T47D (cell line): ENCODE results near the gene MCM6.

ENCODE experiments used
- DNase-seq, 2 experiments: peaks; one replicate each; pipeline versions ENCODE4 v3.0.0 to v3.0.0-alpha.2; 2011 to 2012; ENCODE audit warnings: low read depth in 1 of 2, low spot score in 1 of 2
- JUND ChIP-seq: IDR thresholded peaks from 2 replicates; pipeline ENCODE4 v1.6.1; 2012; ENCODE audit warnings: low read depth
- in situ Hi-C: cut with HindIII; loops from 2 replicates; pipeline ENCODE4 v1.10.0; 2016; ENCODE audit warnings: low sequenced_read_pairs, low pct_unique_long_range_greater_than_20kb

Gene MCM6

DNA sequence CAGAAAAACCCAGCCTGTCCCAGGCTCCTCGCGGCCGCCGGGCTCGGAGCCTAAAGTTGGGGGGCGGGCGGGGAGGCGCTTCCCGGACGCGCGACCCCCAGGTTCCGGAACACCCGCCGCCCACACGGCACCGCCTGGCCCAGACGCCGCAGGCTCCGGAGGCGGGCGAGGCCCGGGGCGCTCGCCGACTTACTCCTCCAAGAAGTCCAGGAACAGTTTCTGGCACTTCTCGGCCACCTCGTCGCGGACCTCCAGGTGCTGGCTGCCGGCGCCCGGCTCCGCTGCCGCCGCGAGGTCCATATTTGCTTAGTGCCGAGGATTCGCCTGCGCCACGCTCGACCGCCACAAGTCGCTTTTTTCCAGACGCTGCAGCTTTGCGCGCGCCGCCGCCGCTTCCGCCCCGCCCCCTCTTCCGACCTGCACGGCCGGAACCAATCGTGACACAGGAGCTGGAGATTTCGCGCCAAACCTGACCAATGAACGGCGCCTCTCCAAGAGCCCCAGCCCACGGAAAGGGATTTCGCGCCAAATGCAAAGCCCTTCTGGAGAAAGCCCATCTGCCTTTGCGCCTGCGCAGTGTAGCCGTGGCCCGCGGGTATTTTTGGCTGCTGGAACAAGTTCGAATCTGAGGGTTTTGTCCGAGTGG lies at the start of gene MCM6:
MCM6 (minus strand) TSS at position 378 of the 646 bp plus-strand sequence; CDS start at position 300, 78 bp downstream.
- no peak for TF ChIP-seq JUND
- in situ Hi-C loops = no loop called here
- peak; percentile 89 to 98 for DNase-seq

DNA sequence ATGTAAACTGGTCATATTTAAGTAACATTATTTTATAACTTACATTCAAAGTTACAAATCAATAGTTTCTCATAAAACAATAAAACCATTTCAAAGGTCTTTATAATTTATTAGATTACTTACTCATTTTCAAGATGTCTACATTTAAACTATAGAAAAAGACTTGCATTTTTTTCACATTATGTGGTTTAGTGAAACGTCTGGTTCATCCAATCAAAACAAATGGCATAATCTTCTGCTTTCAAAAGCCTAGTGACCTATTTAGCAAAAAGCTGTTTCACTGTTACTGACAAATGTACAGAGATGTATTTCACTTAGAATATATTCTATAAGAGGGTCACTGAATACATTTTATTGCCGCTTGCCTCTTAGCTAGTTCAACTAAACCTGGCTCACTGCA lies 49.3 kb upstream of the MCM6 start:
- in situ Hi-C loops = no loop called here
- no peak for TF ChIP-seq JUND
- DNase-seq = no peak

DNA sequence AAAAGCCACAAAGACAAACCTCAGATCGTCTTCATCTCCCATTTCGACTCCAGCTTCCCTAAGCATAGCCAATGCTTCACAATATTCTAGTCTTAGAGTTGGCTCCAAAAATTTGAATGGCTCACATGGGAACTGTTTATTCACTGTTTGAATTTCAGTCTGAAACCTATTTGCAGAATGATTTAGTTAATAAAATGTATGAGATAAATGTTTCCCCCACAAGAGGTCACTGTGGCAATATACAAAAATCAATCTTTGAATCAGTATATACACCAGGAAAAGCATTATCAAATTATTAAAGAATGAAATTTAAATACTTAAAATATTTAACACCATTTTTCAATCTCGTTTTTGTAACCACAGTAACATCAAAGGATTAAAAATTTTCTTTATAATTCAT lies 40.0 kb upstream of the MCM6 start:
- in situ Hi-C loops = no loop called here
- DNase-seq = peak in 1 of 2 experiments; percentile 38

DNA sequence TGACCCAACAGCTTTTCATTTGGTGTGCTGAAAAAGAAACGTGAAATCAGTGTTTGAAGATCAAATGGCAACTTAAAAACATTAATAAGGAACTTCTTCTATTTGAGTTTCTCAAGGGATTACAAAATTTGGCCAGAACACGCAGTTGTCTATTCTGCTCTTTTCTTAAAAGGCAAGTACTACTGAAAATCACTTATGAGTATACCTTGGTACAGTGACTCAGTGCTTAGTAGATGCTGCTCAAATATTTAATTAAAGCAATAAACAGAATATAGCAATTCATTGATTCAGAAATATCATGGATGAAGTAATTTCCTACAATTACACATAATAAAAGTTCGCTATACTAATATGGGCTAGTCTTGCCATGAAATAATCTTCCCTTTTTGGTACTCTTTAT lies 38.2 kb upstream of the MCM6 start:
- DNase-seq = no peak
- no peak for TF ChIP-seq JUND
- in situ Hi-C loops = no loop called here

More for the DNA sequence above, 40.0 kb upstream of the MCM6 start:
- TF ChIP-seq JUND = no peak

DNA sequence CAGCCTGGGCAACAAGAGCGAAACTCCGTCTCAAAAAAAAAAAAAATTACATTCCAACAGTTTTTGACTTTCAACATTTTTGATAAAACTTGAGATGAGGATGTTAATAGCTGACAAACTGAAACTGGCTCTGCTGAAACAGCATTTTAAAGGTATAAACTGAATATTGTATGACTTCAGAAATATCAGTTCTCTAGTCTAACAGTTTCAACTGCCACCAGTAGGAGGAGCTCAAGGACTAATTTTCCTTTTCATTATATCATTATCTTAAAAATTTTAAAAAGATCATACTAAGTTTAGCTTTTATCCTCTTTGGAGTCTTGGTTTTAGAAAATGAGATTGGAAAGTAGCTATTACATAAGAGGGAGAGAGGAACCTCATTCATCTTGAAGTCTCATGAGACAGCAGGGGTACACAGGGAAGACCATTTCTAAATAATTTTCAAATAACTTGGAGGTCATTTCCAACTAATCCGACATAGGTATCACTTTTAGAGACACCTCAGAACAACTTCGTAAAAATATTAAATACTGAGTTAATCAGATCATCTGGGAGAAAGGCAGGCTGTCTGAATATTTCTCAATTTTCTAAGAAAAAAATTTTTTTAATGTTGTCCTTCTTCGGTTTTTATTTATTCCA lies 37.6 kb upstream of the MCM6 start:
- in situ Hi-C loops = no loop called here
- no peak for TF ChIP-seq JUND
- peak; percentile 7 to 53 for DNase-seq

DNA sequence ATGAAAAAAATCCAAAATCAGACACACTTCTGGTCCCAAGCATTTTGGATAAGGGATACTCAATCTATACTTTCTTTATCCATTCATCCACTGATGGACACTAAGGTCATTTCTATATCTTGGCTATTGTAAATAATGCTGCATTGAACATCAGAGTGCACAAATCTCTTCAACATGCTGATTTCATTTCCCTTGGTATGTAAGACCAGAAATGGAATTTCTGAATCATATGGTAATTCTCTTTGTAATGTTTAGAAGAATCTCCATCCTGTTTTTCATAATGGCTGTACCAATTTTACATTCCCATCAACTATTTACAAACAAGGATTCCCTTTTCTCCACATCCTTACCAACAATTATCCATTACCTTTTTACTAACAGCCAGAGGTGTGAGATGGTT lies 33.7 kb upstream of the MCM6 start:
- TF ChIP-seq JUND = no peak
- in situ Hi-C loops = no loop called here
- no peak for DNase-seq

DNA sequence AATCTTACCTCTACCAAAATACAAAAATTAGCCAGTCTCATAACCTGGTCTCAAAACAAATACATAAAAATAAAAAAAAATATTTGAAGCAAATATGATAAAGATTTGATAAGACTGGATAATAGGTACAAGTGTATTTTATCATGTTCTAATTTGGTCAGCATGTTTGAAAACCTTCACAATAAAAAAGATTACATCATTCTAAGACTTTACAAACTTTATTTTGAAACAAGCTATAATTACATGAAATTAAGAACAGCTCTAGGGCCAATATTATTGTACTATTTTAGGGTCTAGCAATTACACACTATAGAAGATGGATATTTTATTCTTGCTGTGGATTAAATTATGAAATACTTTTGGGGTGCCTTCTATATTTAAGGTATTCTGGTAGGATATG lies 29.4 kb upstream of the MCM6 start:
- TF ChIP-seq JUND = no peak
- in situ Hi-C loops = no loop called here
- no peak for DNase-seq

DNA sequence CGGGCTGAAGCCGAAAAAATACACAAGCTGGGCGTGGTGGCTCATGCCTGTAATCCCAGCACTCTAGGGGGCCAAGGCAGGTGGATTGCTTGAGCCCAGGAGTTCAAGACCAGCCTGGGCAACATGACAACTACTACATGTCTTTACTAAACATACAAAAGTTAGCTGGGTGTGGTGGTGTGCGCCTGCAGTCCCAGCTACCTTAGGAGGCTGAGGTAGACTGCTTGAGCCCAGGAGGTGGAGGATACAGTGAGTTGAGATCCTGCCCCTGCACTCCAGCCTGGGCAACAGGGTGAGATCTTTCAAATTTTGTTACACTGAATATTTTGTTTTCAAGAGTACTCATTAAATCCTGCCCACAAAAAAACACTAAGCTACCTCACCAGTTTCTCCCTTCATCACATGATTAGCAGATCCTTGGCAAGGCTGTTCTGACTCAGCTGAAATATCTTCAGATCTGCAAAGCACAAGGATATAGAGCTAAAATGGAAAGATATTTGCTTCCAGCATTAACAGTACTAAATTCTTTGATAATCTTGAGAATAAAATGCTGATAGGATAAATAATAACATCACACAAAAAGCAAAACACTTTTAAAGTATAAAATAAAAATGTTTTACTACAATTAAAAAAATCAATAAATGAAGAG lies 28.2 kb upstream of the MCM6 start:
- no peak for TF ChIP-seq JUND
- in situ Hi-C loops = no loop called here
- DNase-seq = peak in 1 of 2 experiments; percentile 12

DNA sequence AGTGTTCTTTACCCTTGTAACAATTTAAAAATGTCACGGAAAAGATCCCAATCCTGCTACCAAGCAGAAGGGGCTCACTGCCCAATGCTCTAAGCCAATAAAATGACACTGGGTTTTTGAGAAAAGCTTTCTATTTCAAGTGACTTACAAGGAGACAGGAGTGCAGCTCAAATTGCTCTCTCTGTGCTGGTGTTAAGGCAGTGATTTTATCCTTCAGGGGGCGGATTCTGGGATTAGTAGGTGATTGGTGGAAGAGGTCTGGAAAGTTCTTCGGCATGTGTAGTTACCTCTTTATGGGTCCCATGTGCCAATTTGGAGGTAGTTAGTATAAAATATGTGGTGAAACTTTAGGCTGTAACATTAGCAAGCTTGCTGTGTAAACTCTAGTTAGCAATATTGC lies 27.4 kb upstream of the MCM6 start:
- DNase-seq = no peak
- in situ Hi-C loops = no loop called here
- no peak for TF ChIP-seq JUND

DNA sequence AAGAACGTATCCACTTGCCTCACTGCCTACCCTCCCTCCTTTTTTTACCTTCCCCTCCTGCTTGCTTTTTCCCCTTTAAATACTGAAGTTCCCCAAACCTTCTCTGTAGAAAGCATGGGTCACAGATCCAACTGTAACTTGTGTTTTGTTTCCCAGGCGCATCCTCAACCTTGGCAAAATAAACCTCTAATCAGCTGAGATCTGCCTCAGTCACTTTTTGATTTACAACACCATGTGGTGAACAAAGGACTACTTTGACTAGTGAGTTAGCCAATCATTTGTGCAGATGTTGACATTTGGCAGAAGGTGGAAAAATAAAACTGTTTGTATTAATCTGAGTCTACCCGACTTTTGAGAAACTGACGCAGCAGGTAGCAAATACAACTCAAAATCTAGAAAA lies 23.3 kb upstream of the MCM6 start:
- no peak for TF ChIP-seq JUND
- DNase-seq = no peak
- in situ Hi-C loops = no loop called here

DNA sequence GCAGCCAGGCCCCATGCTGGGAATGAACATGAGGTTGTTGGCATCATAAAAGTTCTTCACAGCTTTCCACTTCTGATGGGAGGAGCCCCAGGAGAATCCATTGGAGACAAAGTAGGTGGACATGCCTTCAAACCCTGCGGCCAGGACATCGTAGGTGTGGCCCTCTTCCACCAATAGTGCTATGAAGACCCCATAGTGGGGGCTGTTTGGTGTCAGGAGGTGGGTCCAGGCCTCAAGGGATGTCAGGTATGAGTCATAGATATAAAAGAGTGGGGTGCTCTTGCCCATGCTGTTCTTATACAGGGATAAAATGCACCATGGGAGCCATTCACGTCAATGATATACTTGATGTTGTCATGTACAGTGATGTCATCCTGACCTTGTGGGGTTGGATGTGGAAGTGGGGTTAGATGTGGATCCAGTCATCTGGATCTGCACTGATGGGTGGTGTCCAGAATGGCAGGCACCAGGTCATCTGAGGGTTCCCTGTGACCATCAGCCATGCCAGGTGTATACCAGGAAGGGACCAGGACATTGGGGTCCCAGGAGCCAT lies 22.1 kb upstream of the MCM6 start:
- no peak for TF ChIP-seq JUND
- in situ Hi-C loops = no loop called here
- DNase-seq = no peak

DNA sequence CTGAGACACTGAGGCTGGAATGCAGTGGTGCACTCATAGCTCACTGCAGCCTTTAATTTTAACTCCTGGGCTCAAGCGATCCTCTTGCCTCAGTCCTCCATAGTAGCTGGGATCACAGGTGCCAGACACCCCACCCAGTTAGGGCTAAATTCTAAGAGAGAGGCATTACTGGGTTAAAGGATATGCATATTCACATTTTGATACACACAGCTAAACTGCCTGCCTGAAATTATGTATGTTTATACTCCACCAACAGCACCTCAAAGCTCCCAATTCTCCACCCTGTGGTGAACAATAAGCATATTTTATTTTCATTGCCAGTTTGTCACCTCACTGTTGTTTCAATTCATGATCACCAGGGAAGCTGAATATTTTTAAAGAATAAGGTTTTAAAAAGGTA lies 18.7 kb upstream of the MCM6 start:
- TF ChIP-seq JUND = no peak
- in situ Hi-C loops = no loop called here
- no peak for DNase-seq

DNA sequence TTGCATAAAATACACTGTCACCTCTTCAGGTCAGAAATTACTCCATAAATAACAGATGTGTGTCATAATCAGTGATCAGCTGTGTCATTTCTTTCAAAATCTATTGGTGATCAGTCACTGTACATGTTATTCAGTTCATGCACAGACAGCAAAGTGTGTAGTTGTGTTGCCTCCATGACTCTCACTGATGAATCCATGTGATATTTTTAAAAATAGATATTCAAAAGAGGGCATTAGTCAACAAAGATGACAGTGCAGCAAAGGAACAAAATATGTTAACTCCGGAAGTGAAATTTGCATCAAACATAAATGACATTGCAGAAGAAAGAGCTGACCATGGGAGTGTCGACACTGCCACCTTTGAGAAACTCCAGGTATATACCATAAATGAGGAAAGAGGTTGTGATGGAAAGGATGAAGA lies 17.1 kb upstream of the MCM6 start:
- no peak for TF ChIP-seq JUND
- DNase-seq = no peak
- in situ Hi-C loops = no loop called here
